ENCODE data around the gene UBE2E2.

- TF ChIP-seq CTCF (optimal IDR thresholded peaks at IDR 0.05 in 1 of 3, IDR thresholded peaks at IDR 0.05 in 1 of 3, conservative IDR thresholded peaks at IDR 0.05 in 1 of 3; ENCODE audit: extremely low read depth in 1 of 3, insufficient read depth in 2 of 3, low read length in 3 of 3): no peak
- TF ChIP-seq EZH2 (IDR thresholded peaks at IDR 0.05; ENCODE audit: low read length): no peak
These were observed 390.1 kb downstream of the UBE2E2 start for GRCh38 chr3:23592961-23593931.

All from keratinocyte (primary cell).